ENCODE results near the gene DYNLT2.
A peak's percentile ranks its signal among the peaks of the same experiment; 100 is the strongest.

The DYNLT2 gene

GRCh38 chr6:169725125-169726048 is 26.0 kb downstream of the DYNLT2 start:
- Histone ChIP-seq H3K9ac (ENCODE audit: low read length) (peak overlapping the region; percentile 96), H2AK5ac (ENCODE audit: low read length) (no peak overlapping the region), H3K4me2 (ENCODE audit: low read length) (peak overlapping the region; percentile 60), H3K27me3 (ENCODE audit: insufficient read depth, low read length, poor library complexity) (no peaks in the 10 kb centered on the region), H4K8ac (ENCODE audit: low read depth, low read length) (no peak overlapping the region), H3K56ac (ENCODE audit: low read length) (peak overlapping the region; percentile 97), H3K4ac (ENCODE audit: low read depth, low read length) (peak overlapping the region; percentile 8), H3K18ac (ENCODE audit: low read length) (peak overlapping the region; percentile 43), H3K79me2 (ENCODE audit: control insufficient read depth, insufficient read depth, low read length) (peaks cover 20% of the 10 kb centered on the region), H3K4me3 (ENCODE audit: low read length) (peak overlapping the region; percentile 73), H3K36me3 (ENCODE audit: control insufficient read depth, insufficient read depth, low read length) (no peaks in the 10 kb centered on the region), H2BK5ac (ENCODE audit: low read length) (no peak overlapping the region), H3K4me1 (ENCODE audit: control insufficient read depth, low read depth, low read length) (no peaks in the 10 kb centered on the region), H2BK15ac (replicated peaks; ENCODE audit: low read depth) (no peak overlapping the region), H3K27ac (ENCODE audit: low read depth, low read length) (peak overlapping the region; percentile 98), H4K5ac (ENCODE audit: low read length) (no peak overlapping the region), H3K23ac (ENCODE audit: low read length) (no peak overlapping the region), H3K79me1 (ENCODE audit: low read length) (peaks cover 2% of the 10 kb centered on the region), H2BK120ac (ENCODE audit: low read depth, low read length) (no peak overlapping the region)
- DNase-seq, result peak; percentile 80
- 100% methylated on average over 1 of the region's 29 CpGs for WGBS (ENCODE audit: extremely low coverage, insufficient coverage, low lambda C conversion rate)

- H2BK120ac ChIP-seq (ENCODE audit: low read depth, low read length), result peak within 1 kb of the TSS; percentile 95
- H3K79me1 ChIP-seq (ENCODE audit: low read length), result peaks cover 5% of the 10 kb centered on the region
- peak within 1 kb of the TSS; percentile 98 for H4K8ac ChIP-seq (ENCODE audit: low read depth, low read length)
- no peak within 1 kb of the TSS for H4K5ac ChIP-seq (ENCODE audit: low read length)
- no CpG with 5 or more reads among the region's 89 CpGs for WGBS (ENCODE audit: extremely low coverage, insufficient coverage, low lambda C conversion rate)
- no peaks in the 10 kb centered on the region for H3K36me3 ChIP-seq (ENCODE audit: control insufficient read depth, insufficient read depth, low read length)
- no peaks in the 10 kb centered on the region for H3K27me3 ChIP-seq (ENCODE audit: insufficient read depth, low read length, poor library complexity)
- peak within 1 kb of the TSS; percentile 96 for H3K9ac ChIP-seq (ENCODE audit: low read length)
- H2AK5ac ChIP-seq (ENCODE audit: low read length), result no peak within 1 kb of the TSS
- peaks cover 24% of the 10 kb centered on the region for H3K79me2 ChIP-seq (ENCODE audit: control insufficient read depth, insufficient read depth, low read length)
- DNase-seq, result peak; percentile 76
- peak within 1 kb of the TSS; percentile 64 for H2BK15ac ChIP-seq (replicated peaks; ENCODE audit: low read depth)
- peak within 1 kb of the TSS; percentile 95 for H3K23ac ChIP-seq (ENCODE audit: low read length)
- peak within 1 kb of the TSS; percentile 90 for H3K4me3 ChIP-seq (ENCODE audit: low read length)
- peak within 1 kb of the TSS; percentile 91 for H2BK5ac ChIP-seq (ENCODE audit: low read length)
- H3K27ac ChIP-seq (ENCODE audit: low read depth, low read length), result peak within 1 kb of the TSS; percentile 98
- peak within 1 kb of the TSS; percentile 97 for H3K56ac ChIP-seq (ENCODE audit: low read length)
- H3K4ac ChIP-seq (ENCODE audit: low read depth, low read length), result peak within 1 kb of the TSS; percentile 97
- peak within 1 kb of the TSS; percentile 60 for H3K4me2 ChIP-seq (ENCODE audit: low read length)
- H3K4me1 ChIP-seq (ENCODE audit: control insufficient read depth, low read depth, low read length), result no peaks in the 10 kb centered on the region
- peak within 1 kb of the TSS; percentile 100 for H3K18ac ChIP-seq (ENCODE audit: low read length)
Observed at GRCh38 chr6:169724494-169725124, 26.8 kb downstream of the DYNLT2 start, which contains the start of gene PHF10. TSS of gene PHF10 (minus strand) at chr6:169724500. CDS start at chr6:169723931, 569 bp downstream.

GRCh38 chr6:169723991-169724493 is 27.3 kb downstream of the DYNLT2 start:
- peak overlapping the region; percentile 42 for H3K4me3 ChIP-seq (ENCODE audit: low read length)
- no peaks in the 10 kb centered on the region for H3K36me3 ChIP-seq (ENCODE audit: control insufficient read depth, insufficient read depth, low read length)
- no peak overlapping the region for H3K4me2 ChIP-seq (ENCODE audit: low read length)
- peak overlapping the region; percentile 64 for H2BK15ac ChIP-seq (replicated peaks; ENCODE audit: low read depth)
- H3K79me1 ChIP-seq (ENCODE audit: low read length), result peaks cover 7% of the 10 kb centered on the region
- H3K9ac ChIP-seq (ENCODE audit: low read length), result peak overlapping the region; percentile 79
- no CpG with 5 or more reads among the region's 89 CpGs for WGBS (ENCODE audit: extremely low coverage, insufficient coverage, low lambda C conversion rate)
- peak overlapping the region; percentile 100 for H3K18ac ChIP-seq (ENCODE audit: low read length)
- H3K27ac ChIP-seq (ENCODE audit: low read depth, low read length), result peak overlapping the region; percentile 96
- no peak overlapping the region for H2BK5ac ChIP-seq (ENCODE audit: low read length)
- peak overlapping the region; percentile 97 for H3K4ac ChIP-seq (ENCODE audit: low read depth, low read length)
- H3K56ac ChIP-seq (ENCODE audit: low read length), result peak overlapping the region; percentile 90
- no peaks in the 10 kb centered on the region for H3K4me1 ChIP-seq (ENCODE audit: control insufficient read depth, low read depth, low read length)
- H4K8ac ChIP-seq (ENCODE audit: low read depth, low read length), result peak overlapping the region; percentile 98
- peak; percentile 52 for DNase-seq
- H3K27me3 ChIP-seq (ENCODE audit: insufficient read depth, low read length, poor library complexity), result no peaks in the 10 kb centered on the region
- H3K23ac ChIP-seq (ENCODE audit: low read length), result no peak overlapping the region
- H4K5ac ChIP-seq (ENCODE audit: low read length), result no peak overlapping the region
- H2AK5ac ChIP-seq (ENCODE audit: low read length), result no peak overlapping the region
- peak overlapping the region; percentile 95 for H2BK120ac ChIP-seq (ENCODE audit: low read depth, low read length)
- peaks cover 28% of the 10 kb centered on the region for H3K79me2 ChIP-seq (ENCODE audit: control insufficient read depth, insufficient read depth, low read length)

GRCh38 chr6:169723200-169723909 is 28.0 kb downstream of the DYNLT2 start:
- Histone ChIP-seq H3K27me3 (ENCODE audit: insufficient read depth, low read length, poor library complexity) (no peaks in the 10 kb centered on the region), H3K9ac (ENCODE audit: low read length) (peak overlapping the region; percentile 60), H4K5ac (ENCODE audit: low read length) (no peak overlapping the region), H2BK5ac (ENCODE audit: low read length) (no peak overlapping the region), H3K79me2 (ENCODE audit: control insufficient read depth, insufficient read depth, low read length) (peaks cover 30% of the 10 kb centered on the region), H4K8ac (ENCODE audit: low read depth, low read length) (no peak overlapping the region), H3K36me3 (ENCODE audit: control insufficient read depth, insufficient read depth, low read length) (no peaks in the 10 kb centered on the region), H3K4me3 (ENCODE audit: low read length) (peak overlapping the region; percentile 90), H3K18ac (ENCODE audit: low read length) (peak overlapping the region; percentile 100), H2AK5ac (ENCODE audit: low read length) (no peak overlapping the region), H3K23ac (ENCODE audit: low read length) (peak overlapping the region; percentile 67), H3K79me1 (ENCODE audit: low read length) (peaks cover 7% of the 10 kb centered on the region), H3K4me2 (ENCODE audit: low read length) (peak overlapping the region; percentile 47), H3K56ac (ENCODE audit: low read length) (peak overlapping the region; percentile 78), H3K4me1 (ENCODE audit: control insufficient read depth, low read depth, low read length) (no peaks in the 10 kb centered on the region), H2BK120ac (ENCODE audit: low read depth, low read length) (peak overlapping the region; percentile 8), H2BK15ac (replicated peaks; ENCODE audit: low read depth) (no peak overlapping the region), H3K27ac (ENCODE audit: low read depth, low read length) (peak overlapping the region; percentile 88), H3K4ac (ENCODE audit: low read depth, low read length) (peak overlapping the region; percentile 97)
- no CpG with 5 or more reads among the region's 70 CpGs for WGBS (ENCODE audit: extremely low coverage, insufficient coverage, low lambda C conversion rate)
- DNase-seq, result peak; percentile 79

- Histone ChIP-seq H3K4me3 (ENCODE audit: low read length) (peak overlapping the region; percentile 90), H3K79me2 (ENCODE audit: control insufficient read depth, insufficient read depth, low read length) (peaks cover 32% of the 10 kb centered on the region), H4K8ac (ENCODE audit: low read depth, low read length) (no peak overlapping the region), H3K36me3 (ENCODE audit: control insufficient read depth, insufficient read depth, low read length) (no peaks in the 10 kb centered on the region), H3K4me2 (ENCODE audit: low read length) (peak overlapping the region; percentile 47), H3K27me3 (ENCODE audit: insufficient read depth, low read length, poor library complexity) (no peaks in the 10 kb centered on the region), H3K4ac (ENCODE audit: low read depth, low read length) (no peak overlapping the region), H2BK5ac (ENCODE audit: low read length) (no peak overlapping the region), H3K56ac (ENCODE audit: low read length) (peak overlapping the region; percentile 78), H3K9ac (ENCODE audit: low read length) (peak overlapping the region; percentile 60), H2BK15ac (replicated peaks; ENCODE audit: low read depth) (no peak overlapping the region), H2AK5ac (ENCODE audit: low read length) (no peak overlapping the region), H3K18ac (ENCODE audit: low read length) (no peak overlapping the region), H4K5ac (ENCODE audit: low read length) (no peak overlapping the region), H3K23ac (ENCODE audit: low read length) (no peak overlapping the region), H3K79me1 (ENCODE audit: low read length) (peaks cover 9% of the 10 kb centered on the region), H2BK120ac (ENCODE audit: low read depth, low read length) (no peak overlapping the region), H3K27ac (ENCODE audit: low read depth, low read length) (no peak overlapping the region), H3K4me1 (ENCODE audit: control insufficient read depth, low read depth, low read length) (no peaks in the 10 kb centered on the region)
- DNase-seq, result peak; percentile 51
- WGBS (ENCODE audit: extremely low coverage, insufficient coverage, low lambda C conversion rate), result no CpG with 5 or more reads among the region's 22 CpGs
Observed at GRCh38 chr6:169722362-169723199, 28.8 kb downstream of the DYNLT2 start.
